H9 (cell line): ENCODE measurements around the gene DCTN2. TPM values are rescaled to one million over a fixed set of nuclear protein-coding genes. Genes with fewer than 3 reads are reported as not detected.

Source experiments
- DNase-seq: peaks from one replicate; pipeline ENCODE4 v3.0.0-alpha.2; 2017
- H2AFZ ChIP-seq: one replicate; pipeline ENCODE4 v1.6.1; 2013; ENCODE audit warnings: mild to moderate bottlenecking, low read length, control low read depth, moderate library complexity
- H2AK5ac ChIP-seq: 2 replicates; pipeline ENCODE4 v1.6.1; 2013; ENCODE audit warnings: low read length, control low read depth, mixed read lengths; ENCODE audit not compliant: insufficient read length
- H2BK120ac ChIP-seq: one replicate; pipeline ENCODE4 v1.6.1; 2013; ENCODE audit warnings: low read depth, mild to moderate bottlenecking, low read length, control low read depth, inconsistent platforms; ENCODE audit not compliant: poor library complexity, severe bottlenecking
- H2BK12ac ChIP-seq: 2 replicates; pipeline ENCODE4 v1.6.1; 2013; ENCODE audit warnings: low read length, control low read depth, mixed read lengths, low read depth; ENCODE audit not compliant: insufficient read length
- H2BK15ac ChIP-seq: 2 replicates; pipeline ENCODE4 v1.6.1; 2013; ENCODE audit warnings: low read depth, low read length, control low read depth
- H2BK20ac ChIP-seq: one replicate; pipeline ENCODE4 v1.6.1; 2013; ENCODE audit warnings: low read depth, mild to moderate bottlenecking, low read length, control low read depth, inconsistent platforms; ENCODE audit not compliant: poor library complexity, severe bottlenecking
- H2BK5ac ChIP-seq: 2 replicates; pipeline ENCODE4 v1.6.1; 2013; ENCODE audit warnings: low read length, control low read depth, mixed read lengths; ENCODE audit not compliant: insufficient read length
- H3K14ac ChIP-seq: 2 replicates; pipeline ENCODE4 v1.6.1; 2013; ENCODE audit warnings: low read length, control low read depth; ENCODE audit not compliant: insufficient read depth
- H3K18ac ChIP-seq: 2 replicates; pipeline ENCODE4 v1.6.1; 2013; ENCODE audit warnings: low read depth, mild to moderate bottlenecking, mixed read lengths, low read length, control low read depth; ENCODE audit not compliant: insufficient read length
- H3K23ac ChIP-seq: 2 replicates; pipeline ENCODE4 v1.6.1; 2013; ENCODE audit warnings: low read length, control low read depth, mixed read lengths, low read depth; ENCODE audit not compliant: insufficient read length
- H3K23me2 ChIP-seq: 2 replicates; pipeline ENCODE4 v1.6.1; 2013; ENCODE audit warnings: low read depth, mild to moderate bottlenecking, mixed read lengths, low read length, control low read depth; ENCODE audit not compliant: insufficient read length, poor library complexity, severe bottlenecking
- H3K27ac ChIP-seq: 2 replicates; pipeline ENCODE4 v1.5.1; 2013; ENCODE audit warnings: low read length, control low read depth, mixed read lengths, low read depth; ENCODE audit not compliant: insufficient read length
- H3K27me3 ChIP-seq: 2 replicates; pipeline ENCODE4 v1.6.1; 2013; ENCODE audit warnings: low read length, control low read depth, inconsistent platforms; ENCODE audit not compliant: insufficient read depth
- H3K4ac ChIP-seq: 2 replicates; pipeline ENCODE4 v1.6.1; 2013; ENCODE audit warnings: low read depth, mild to moderate bottlenecking, control low read depth, inconsistent platforms, low read length, moderate library complexity
- H3K4me1 ChIP-seq: 2 replicates; pipeline ENCODE4 v1.6.1; 2013; ENCODE audit warnings: low read length, control low read depth, inconsistent platforms; ENCODE audit not compliant: insufficient read depth
- H3K4me2 ChIP-seq: 2 replicates; pipeline ENCODE4 v1.6.1; 2013; ENCODE audit warnings: low read length, control low read depth, mixed read lengths; ENCODE audit not compliant: insufficient read length, insufficient read depth
- H3K56ac ChIP-seq: 2 replicates; pipeline ENCODE4 v1.6.1; 2013; ENCODE audit warnings: low read depth, mild to moderate bottlenecking, mixed read lengths, low read length, control low read depth; ENCODE audit not compliant: insufficient read length
- H3K79me1 ChIP-seq: 2 replicates; pipeline ENCODE4 v1.6.1; 2013; ENCODE audit warnings: low read depth, mild to moderate bottlenecking, moderate library complexity, low read length, control low read depth, inconsistent platforms; ENCODE audit not compliant: insufficient read depth, poor library complexity, severe bottlenecking
- H3K79me2 ChIP-seq: 2 replicates; pipeline ENCODE4 v1.6.1; 2013; ENCODE audit warnings: low read length, control low read depth, inconsistent platforms; ENCODE audit not compliant: insufficient read depth
- H3K9ac ChIP-seq: 2 replicates; pipeline ENCODE4 v1.6.1; 2013; ENCODE audit warnings: low read length, control low read depth, mixed read lengths; ENCODE audit not compliant: insufficient read length; ENCODE audit errors: extremely low read depth
- H3K9me3 ChIP-seq: one replicate; pipeline ENCODE4 v1.6.1; 2013; ENCODE audit warnings: low read depth, low read length, inconsistent platforms; ENCODE audit not compliant: control insufficient read depth
- H3T11ph ChIP-seq: one replicate; pipeline ENCODE4 v1.6.1; 2013; ENCODE audit warnings: mild to moderate bottlenecking, low read length, control low read depth, inconsistent platforms
- H4K20me1 ChIP-seq: one replicate; pipeline ENCODE4 v1.6.1; 2013; ENCODE audit not compliant: control insufficient read depth, insufficient read length, insufficient read depth
- H4K5ac ChIP-seq: 2 replicates; pipeline ENCODE4 v1.6.1; 2013; ENCODE audit warnings: low read depth, mild to moderate bottlenecking, mixed read lengths, low read length, control low read depth; ENCODE audit not compliant: insufficient read length
- H4K8ac ChIP-seq: replicated peaks from 2 replicates; pipeline ENCODE4 v1.6.1; 2013; ENCODE audit warnings: low read length, control low read depth, mixed read lengths, low read depth; ENCODE audit not compliant: insufficient read length
- H4K91ac ChIP-seq: 2 replicates; pipeline ENCODE4 v1.6.1; 2013; ENCODE audit warnings: low read depth, mild to moderate bottlenecking, moderate library complexity, mixed read lengths, low read length, control low read depth; ENCODE audit not compliant: insufficient read length
- H3K27ac Mint-ChIP-seq, 3 experiments: 2 replicates in 2 of 3; 3 replicates in 1 of 3; pipeline ENCODE4 v1.8.0; 2020 to 2021; ENCODE audit warnings: mixed read lengths in 3 of 3, mild to moderate bottlenecking in 1 of 3, moderate library complexity in 1 of 3
- H3K27me3 Mint-ChIP-seq: 2 replicates; pipeline ENCODE4 v1.8.0; 2021; ENCODE audit warnings: low read depth, mild to moderate bottlenecking, moderate library complexity, mixed read lengths
- H3K36me3 Mint-ChIP-seq, 3 experiments: 2 replicates in 2 of 3; 3 replicates in 1 of 3; pipeline ENCODE4 v1.8.0; 2020 to 2021; ENCODE audit warnings: low read depth in 3 of 3, mixed read lengths in 3 of 3; ENCODE audit not compliant: insufficient read depth in 1 of 3
- H3K4me1 Mint-ChIP-seq, 2 experiments: 2 replicates each; pipeline ENCODE4 v1.8.0; 2020; ENCODE audit warnings: mixed read lengths in 2 of 2
- H3K4me3 Mint-ChIP-seq, 2 experiments: 2 replicates in 1 of 2; 3 replicates in 1 of 2; pipeline ENCODE4 v1.8.0; 2020 to 2021; ENCODE audit warnings: mild to moderate bottlenecking in 2 of 2, mixed read lengths in 2 of 2, moderate library complexity in 1 of 2
- H3K9me3 Mint-ChIP-seq, 2 experiments: 2 replicates in 1 of 2; 3 replicates in 1 of 2; pipeline ENCODE4 v1.8.0; 2020; ENCODE audit warnings: mild to moderate bottlenecking in 2 of 2, mixed read lengths in 2 of 2, moderate library complexity in 1 of 2
- CTCF ChIP-seq: fragments of 200-600 bp; sonication (generic); conservative IDR thresholded peaks from 3 replicates; pipeline ENCODE4 v1.8.0; 2021; ENCODE audit warnings: antibody characterized with exemption, mild to moderate bottlenecking
- WGBS: extraction: QIAGEN DNeasy Blood & Tissue Kit; methylation state at CpG from one replicate; pipeline ENCODE4 v1.1.7; 2013; ENCODE audit warnings: missing lambda C conversion rate, low lambda C conversion rate, mixed read lengths; ENCODE audit not compliant: insufficient read length; ENCODE audit errors: extremely low coverage; 5-methylcytosine and 5-hydroxymethylcytosine counted together
- total RNA-seq: library from RNA; stranded (reverse); gene quantifications from 2 replicates; pipeline ENCODE4 v1.2.1, GENCODE V29; 2021

DCTN2 gene
- total RNA-seq, 1 experiment from 2014 or later: 97.7 TPM

DNA sequence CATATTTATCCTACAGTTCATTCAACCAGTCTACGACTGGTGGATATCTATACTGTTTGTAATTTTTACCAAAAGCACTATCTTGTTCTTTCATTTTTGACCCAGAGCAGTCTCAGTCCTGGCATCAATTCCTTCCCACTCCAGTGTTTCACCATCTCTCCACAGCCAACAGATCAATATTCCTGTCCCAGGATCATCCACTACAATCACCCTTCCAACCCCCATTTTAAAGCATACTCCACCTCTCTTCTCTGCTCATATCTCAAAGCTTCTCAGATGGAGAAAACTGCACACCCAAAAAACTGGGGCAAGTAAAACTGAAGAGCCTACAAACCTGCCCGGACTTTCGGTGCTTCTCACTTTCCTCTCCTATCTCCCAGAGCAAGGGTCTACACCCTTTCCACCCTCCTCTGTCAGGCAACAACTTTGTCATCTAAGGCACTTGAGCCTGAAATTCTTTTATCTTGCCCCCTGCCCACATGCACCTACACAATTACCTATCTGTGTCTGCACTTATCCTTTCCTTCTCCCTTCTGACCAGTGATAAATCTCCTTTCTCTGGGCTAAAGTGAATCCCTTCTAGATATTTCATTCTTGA lies 39.9 kb upstream of the DCTN2 start:
- H3K14ac ChIP-seq: no peak overlapping the region
- no peak overlapping the region for H2BK20ac ChIP-seq
- no peaks in the 10 kb centered on the region for H4K20me1 ChIP-seq
- H3K9ac ChIP-seq: no peak overlapping the region
- peaks cover 4 to 18% (median 14%) of the 10 kb centered on the region in 3 experiments; a peak in 6 of 7 replicates for H3K36me3 Mint-ChIP-seq
- peaks cover under 1% of the 10 kb centered on the region; the same call in 1 of the 2 replicates for H3K79me2 ChIP-seq
- no peak overlapping the region for H3K4me3 Mint-ChIP-seq
- H3K79me1 ChIP-seq: peaks cover under 1% of the 10 kb centered on the region
- DNase-seq: no peak
- H3T11ph ChIP-seq: no peak overlapping the region
- no peak overlapping the region for H3K27ac ChIP-seq
- no peak overlapping the region for H4K5ac ChIP-seq
- H3K27me3 Mint-ChIP-seq: no peaks in the 10 kb centered on the region
- H2BK15ac ChIP-seq: no peak overlapping the region
- peaks cover 8 to 13% of the 10 kb centered on the region in 2 experiments for H3K4me1 Mint-ChIP-seq
- no peak overlapping the region for H2BK12ac ChIP-seq
- H3K23ac ChIP-seq: no peak overlapping the region
- no peaks in the 10 kb centered on the region for H3K9me3 ChIP-seq
- no peak overlapping the region for H3K4me2 ChIP-seq
- H3K4me1 ChIP-seq: peaks cover 3% of the 10 kb centered on the region; the same call in 1 of the 2 replicates
- no peak overlapping the region for H3K4ac ChIP-seq
- H2AK5ac ChIP-seq: no peak overlapping the region
- no peak for TF ChIP-seq CTCF
- no peaks in the 10 kb centered on the region for H3K9me3 Mint-ChIP-seq
- no peak overlapping the region for H4K91ac ChIP-seq
- H3K23me2 ChIP-seq: peaks cover 13% of the 10 kb centered on the region
- no peak overlapping the region for H4K8ac ChIP-seq
- no peak overlapping the region for H2AFZ ChIP-seq
- H3K27ac Mint-ChIP-seq: no peak overlapping the region
- H3K18ac ChIP-seq: no peak overlapping the region
- no CpG with 5 or more reads among the region's 3 CpGs for WGBS
- H3K27me3 ChIP-seq: no peaks in the 10 kb centered on the region
- H3K56ac ChIP-seq: no peak overlapping the region
- H2BK120ac ChIP-seq: no peak overlapping the region
- H2BK5ac ChIP-seq: no peak overlapping the region
